Astrocyte (in vitro differentiated cells and primary cell): ENCODE data around the gene DDX18.

Experiments
- EZH2 ChIP-seq: IDR thresholded peaks from 2 replicates; pipeline ENCODE4 v1.6.1; 2012; ENCODE audit warnings: mild to moderate bottlenecking, low read length, inconsistent platforms; ENCODE audit not compliant: insufficient read depth
- TF ChIP-seq, protein P1 (sequence below): IDR thresholded peaks from 2 replicates; pipeline ENCODE4 v1.5.1; 2011; ENCODE audit warnings: low read depth, mild to moderate bottlenecking, inconsistent platforms, low read length, moderate library complexity; ENCODE audit not compliant: insufficient read depth

DNA sequence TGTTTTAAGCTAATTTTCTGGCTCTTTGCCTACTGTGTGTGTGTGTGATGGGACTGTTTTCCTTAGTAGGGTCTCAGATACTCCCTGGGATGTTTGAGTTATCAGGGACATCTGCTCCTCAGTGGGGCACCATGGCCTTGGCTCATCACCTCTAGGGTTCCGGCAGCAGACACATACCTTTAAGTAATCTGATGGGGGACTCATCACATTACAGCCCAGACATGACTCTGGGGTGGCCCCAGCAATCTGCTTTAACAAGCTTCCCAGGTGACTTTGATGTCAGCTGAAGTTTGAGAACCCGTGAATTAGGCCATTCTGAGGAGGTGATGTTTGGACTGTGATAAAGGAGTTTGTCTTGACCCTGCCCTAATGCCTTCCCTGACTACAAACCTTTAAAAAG lies 38.8 kb downstream of the DDX18 start:
- TF ChIP-seq, protein P1, sequence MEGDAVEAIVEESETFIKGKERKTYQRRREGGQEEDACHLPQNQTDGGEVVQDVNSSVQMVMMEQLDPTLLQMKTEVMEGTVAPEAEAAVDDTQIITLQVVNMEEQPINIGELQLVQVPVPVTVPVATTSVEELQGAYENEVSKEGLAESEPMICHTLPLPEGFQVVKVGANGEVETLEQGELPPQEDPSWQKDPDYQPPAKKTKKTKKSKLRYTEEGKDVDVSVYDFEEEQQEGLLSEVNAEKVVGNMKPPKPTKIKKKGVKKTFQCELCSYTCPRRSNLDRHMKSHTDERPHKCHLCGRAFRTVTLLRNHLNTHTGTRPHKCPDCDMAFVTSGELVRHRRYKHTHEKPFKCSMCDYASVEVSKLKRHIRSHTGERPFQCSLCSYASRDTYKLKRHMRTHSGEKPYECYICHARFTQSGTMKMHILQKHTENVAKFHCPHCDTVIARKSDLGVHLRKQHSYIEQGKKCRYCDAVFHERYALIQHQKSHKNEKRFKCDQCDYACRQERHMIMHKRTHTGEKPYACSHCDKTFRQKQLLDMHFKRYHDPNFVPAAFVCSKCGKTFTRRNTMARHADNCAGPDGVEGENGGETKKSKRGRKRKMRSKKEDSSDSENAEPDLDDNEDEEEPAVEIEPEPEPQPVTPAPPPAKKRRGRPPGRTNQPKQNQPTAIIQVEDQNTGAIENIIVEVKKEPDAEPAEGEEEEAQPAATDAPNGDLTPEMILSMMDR: no peak
- no peak for TF ChIP-seq EZH2
